ENCODE data around the gene TSC22D3.

Gene TSC22D3

DNA sequence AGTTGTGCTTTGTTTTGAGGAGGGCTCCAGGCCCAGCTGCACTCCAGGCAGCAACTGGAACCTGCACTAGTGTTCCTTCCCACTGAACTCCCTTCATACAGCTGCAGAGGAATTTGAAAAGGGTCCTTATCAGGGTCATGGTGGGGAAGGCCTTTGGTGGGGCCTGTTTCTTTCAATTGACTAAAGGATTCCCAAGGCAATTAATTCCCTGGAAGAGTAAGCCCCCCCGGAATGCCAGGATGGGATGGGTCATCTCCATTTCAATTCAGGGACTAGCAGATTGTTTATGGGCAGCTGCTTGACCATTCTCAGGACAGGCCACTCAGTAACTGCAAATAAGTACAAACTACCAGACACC, 45.3 kb downstream of the TSC22D3 start:
- no peak for DNase-seq

- no peak for DNase-seq
Measured at GRCh38 chrX:107729558-107730297, 45.9 kb downstream of the TSC22D3 start.

DNA sequence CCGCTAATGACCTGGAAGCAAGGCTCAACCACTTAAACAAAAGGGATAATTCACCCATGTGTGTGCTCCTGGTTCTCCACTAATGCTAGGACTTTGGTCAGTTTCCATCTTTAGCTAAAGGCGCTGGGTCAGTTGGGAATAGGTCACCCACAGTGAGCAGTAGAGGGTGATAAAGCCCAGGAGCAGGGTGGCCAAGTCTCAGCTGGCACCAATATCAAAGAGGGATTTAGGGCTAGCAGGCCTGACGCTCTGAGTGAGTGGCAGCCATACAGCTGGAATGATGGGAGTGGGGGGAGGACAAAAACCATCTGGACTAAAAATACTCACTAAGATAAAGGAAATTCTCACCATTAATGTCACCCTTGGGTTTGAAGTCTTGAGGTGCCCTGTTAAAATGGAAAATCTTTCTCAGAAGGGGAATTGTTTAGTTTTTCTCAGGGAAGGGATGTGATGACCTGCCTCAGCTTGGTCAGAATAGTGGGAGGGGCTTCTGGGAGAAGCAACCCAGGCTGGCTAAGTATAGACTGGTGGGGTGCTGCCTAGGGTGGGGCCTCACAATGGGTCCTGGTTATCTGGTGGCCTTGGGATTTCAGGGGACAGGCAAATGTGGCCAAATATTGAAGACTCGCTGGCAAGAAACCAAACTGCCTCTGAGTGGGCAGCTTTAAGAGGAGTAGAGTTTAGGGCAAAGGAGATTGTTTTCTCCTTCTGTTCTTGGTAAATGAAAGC, 47.1 kb downstream of the TSC22D3 start:
- DNase-seq = no peak

DNA sequence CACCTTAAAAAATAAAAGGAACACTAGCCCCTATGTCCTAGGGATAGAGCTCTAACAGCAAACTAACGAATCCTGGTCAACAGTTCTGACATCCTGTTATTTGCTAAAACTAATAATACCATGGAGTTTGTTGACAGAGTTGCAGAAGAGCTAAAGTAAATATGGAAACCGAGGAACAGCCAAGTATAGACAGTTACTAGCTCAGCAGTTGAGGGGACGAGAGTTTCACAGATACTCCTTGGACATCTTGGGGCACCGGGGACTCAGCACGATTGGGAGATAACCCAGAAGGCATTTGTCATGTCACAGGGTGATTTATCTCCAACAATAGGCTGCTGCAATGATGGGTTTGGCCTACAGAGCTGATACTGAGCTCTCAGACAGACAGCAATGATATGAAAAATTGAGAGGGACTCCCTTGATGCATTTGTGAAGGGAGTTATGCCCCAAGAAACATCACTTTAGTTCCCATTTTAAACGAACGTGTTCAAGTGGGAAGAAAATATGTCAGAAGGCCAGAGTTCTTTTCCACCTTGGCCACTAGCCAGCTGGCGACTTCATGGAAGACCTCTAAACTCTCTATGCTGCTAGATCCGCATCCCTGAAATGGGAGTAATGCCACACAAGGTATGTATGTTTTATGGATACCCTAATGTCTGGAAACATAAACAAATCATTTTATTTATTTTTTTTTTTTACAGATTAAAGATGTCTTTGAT, 48.6 kb downstream of the TSC22D3 start:
- no peak for DNase-seq

DNA sequence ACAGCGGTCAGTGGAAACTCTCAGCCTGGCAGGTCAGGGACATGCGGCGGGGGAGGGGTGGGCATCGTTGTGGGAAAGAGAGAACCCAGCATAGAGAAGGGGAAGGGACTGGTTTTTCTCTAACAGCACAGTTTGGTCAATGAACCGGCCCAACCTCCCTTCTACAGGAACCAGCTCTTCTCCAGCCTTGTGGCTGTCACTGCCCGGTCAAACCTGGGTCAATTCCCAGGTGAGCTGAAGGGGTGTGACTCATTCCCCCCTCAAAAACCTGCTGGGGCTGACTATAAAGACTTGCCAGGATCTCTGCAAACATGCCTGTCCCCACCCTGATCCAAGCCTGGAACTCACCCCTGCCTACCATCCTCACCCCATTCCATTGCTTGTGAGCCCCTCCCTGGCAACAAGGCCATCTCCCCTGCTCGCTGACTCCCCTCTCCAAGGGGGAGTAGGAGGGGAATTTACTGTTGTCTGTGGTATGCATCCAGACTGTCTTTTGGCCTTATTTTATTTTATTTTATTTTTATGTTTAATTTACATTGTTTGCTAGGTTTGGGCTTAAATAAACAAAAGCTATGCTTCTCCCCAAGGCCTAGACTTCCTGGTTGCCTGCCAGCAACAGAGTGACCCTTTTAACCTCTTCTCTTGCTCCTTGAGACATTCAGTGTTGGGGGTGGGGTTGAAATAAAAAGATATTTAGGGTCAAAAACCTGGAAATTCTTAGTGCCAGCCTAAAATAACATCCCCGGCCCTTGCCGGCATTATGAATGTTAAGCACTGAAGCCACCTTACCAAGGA, 49.6 kb downstream of the TSC22D3 start:
- no peak for DNase-seq

GRCh38 chrX:107724653-107725052, 50.9 kb downstream of the TSC22D3 start:
- no peak for DNase-seq

DNA sequence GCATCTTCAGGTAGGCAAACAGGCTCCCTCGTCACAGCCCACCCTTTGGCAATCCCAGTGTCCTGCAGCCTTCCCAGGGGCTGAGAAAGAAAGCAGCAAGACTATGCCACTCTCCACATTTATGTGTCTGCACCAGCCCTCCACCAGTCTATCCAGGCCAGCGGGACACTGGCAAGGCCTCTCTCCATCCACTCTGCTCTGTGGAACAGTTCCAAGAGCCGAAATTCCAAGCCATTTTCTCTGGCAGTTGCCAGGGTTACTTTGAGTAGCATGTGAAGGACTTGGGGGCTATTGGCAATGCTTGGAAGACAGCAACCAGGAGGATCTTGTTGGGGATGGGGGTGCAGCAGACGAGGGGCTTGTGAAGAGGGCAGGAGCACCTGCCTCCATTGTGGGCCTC, 52.1 kb downstream of the TSC22D3 start:
- no peak for DNase-seq

GRCh38 chrX:107721966-107722707, 53.5 kb downstream of the TSC22D3 start:
- no peak for DNase-seq

GRCh38 chrX:107721318-107721717, 54.3 kb downstream of the TSC22D3 start:
- DNase-seq = no peak

DNA sequence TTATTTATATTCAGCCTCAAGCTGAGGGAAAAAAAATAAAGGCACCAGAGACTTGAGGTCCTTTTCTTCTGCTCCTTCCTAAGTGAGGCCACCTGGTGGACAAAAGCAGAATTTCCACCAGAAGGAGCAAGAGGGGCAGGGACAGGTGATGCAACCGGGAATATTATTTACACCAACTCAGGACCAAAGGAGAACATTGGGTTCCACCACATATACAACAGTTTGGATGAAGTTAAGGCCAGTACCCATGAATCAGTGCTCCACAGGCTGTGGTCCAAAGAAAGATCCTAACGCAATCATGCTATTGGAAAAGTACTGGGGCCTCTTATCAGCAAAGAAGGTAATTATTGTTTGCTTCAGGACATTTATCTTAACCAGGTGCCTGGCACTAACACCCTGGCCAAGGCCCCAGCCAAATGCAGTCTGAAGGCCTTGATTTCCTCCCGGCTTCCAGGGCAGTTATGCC, 57.4 kb downstream of the TSC22D3 start:
- DNase-seq = peak; percentile 73

- peak; percentile 97 for DNase-seq
Measured at GRCh38 chrX:107716816-107717700, 58.5 kb downstream of the TSC22D3 start.

DNA sequence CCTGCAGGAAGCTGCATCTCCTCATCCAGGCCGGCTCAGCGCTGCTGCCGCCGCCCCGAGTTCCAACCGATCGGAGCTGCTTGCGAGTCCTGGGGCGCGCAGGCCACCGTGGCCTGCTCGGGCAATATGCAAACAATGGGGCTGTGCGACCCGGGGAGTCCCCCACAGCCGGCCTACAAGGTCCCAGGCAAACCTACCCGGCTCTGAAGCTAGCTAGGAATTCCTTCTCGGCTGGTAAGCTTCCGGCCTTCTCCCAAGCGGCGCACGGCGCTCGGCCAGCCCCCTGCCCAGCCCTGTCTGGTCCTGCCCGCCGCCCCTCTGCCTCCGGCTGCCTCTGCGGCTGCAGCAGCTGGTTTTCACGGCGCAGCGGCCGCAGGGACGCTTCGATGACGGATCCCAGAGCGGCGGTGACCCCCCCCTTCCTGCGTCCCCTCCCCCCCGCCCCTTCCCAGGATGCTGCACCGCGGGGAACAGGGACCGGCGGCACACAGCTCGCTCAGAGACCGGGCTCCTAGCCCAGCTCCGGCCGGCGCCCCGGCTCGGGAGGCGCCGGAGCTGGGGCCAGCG, 59.4 kb downstream of the TSC22D3 start:
- DNase-seq = peak; percentile 21

DNA sequence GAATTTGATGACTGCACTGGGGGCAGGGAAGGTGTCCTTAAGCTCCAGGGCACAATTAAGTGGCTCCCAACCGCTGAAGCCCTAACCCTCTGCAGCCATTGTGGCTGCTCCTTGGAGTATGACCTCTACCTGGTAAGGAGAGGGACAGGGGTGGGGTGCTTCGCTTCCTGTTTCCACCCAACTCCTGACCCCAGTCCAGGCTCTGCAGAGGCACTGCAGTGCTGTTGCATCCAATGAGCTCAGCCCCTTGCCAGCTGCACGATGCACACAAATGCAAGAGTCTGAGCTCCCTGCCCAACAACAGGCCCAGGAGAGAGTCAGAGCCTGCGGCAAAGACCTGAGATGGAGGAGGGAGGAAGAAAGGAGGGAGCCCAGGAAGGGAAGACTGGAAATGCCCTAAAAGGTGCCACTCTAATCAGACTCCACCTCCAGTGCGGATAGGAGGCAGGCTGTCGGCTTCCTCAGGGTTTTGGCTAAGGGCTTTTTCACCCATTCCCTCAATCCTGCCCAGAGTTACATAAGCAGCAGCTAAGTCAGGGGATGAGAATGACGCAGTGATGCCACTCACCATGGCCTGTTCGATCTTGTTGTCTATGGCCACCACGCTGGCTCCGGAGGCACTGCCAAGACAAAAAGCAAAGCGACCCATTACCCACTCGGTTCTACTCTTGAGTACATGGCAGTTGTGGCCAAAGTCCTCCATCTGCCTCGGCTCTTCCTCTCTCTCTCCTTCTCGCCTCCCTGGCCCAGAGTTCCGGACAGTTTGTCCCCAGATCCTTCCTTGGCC, 60.1 kb downstream of the TSC22D3 start:
- peak; percentile 21 for DNase-seq

DNA sequence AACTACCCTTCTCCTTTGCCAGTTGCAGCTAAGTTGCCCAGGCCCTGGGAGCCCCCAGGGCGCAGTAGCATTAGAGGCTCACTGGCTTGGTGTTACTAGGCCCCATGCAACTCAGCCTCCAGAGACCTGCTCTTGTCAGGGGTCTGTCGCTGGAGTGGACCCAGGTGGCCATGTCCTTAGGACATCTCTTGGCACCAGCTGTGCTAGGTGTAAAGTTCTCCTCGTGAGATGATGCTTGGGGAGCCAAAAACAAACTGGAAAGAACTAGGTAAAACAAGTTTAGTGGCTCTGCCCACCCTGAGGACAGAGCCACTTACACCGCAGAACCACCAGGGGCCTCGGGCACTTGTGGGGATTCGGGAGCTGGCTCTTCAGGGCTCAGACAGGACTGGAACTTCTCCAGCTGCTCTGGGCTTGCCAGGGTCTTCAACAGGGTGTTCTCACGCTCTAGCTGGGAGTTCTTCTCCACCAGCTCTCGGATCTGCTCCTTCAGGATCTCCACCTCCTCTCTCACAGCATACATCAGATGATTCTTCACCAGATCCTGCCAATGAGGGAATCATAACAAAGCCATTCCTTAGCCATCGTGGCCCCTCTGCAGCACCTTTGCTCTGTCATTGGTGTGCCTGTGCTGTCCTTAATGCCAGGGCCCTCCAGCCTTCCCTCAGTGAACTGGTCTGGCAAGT, 61.2 kb downstream of the TSC22D3 start:
- DNase-seq = peak; percentile 29

DNA sequence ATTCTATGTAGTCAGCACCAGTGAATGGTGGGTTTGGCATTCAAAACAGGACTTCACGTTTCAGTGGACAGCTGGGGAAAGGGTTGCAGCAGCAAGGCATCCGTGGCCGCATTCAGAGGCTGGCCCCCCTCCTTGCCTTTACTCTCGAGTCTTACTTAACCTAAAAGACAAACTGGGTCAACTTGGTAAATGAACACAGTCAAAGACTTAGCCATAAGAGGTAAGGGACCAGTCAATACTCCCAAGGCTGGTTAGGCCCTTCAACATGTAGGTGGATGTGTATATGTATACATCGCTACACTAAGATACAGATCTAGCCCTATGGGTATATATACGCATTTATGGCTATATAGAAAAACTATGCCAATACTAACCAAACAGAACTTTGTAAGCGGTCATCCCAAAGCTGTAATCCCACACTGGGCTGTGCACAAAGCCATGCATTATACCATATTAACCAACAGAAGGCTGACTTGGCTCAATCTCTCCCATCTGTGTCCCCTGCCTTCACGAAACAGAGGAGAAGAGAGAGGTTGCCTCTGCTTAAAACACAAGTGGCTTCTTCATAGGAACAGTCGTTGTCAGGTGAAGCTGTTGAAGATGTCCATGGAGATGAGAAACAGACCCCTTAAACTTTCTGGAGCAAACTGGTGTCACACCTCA, 61.9 kb downstream of the TSC22D3 start:
- DNase-seq = peak; percentile 14

- DNase-seq = no peak
Measured at GRCh38 chrX:107713203-107713542, 62.4 kb downstream of the TSC22D3 start.

GRCh38 chrX:107712231-107713202, 63.1 kb downstream of the TSC22D3 start:
- DNase-seq = peak; percentile 47
